HepG2 (cell line): Measurements from ENCODE around the gene CTNNA3. TPM values are rescaled to one million over a fixed set of nuclear protein-coding genes. Genes with fewer than 3 reads are reported as not detected.

Experiments used
- ATAC-seq: fragments of 200-7000 bp; cut with Tn5 transposase; 3 replicates; pipeline ENCODE4 v1.9.1; 2020; ENCODE audit warnings: mild to moderate bottlenecking, moderate library complexity
- BruUV-seq: library from RNA; stranded (reverse); fragments of 400-500 nt; replicated peaks from 2 replicates; lab custom pipeline; 2021; lab: Mats Ljungman, UMichigan
- CTCF ChIA-PET: fragments of 300-600 bp; formaldehyde crosslinking; extraction: SDS; loops from one replicate; lab custom pipeline; 2021; ENCODE audit warnings: low total read pairs, inconsistent platforms, low intra/inter-chr PET ratio; lab: Yijun Ruan, JAX
- POLR2A ChIA-PET: fragments of 350-600 bp; sonication (Branson Sonifier 250); formaldehyde crosslinking; loops from one replicate; lab custom pipeline; 2020; ENCODE audit warnings: antibody characterized with exemption, inconsistent platforms; lab: Yijun Ruan, JAX
- DNase-seq: peaks from one replicate; pipeline ENCODE4 v3.0.0-alpha.2; 2015; ENCODE audit warnings: low spot score
- FAIRE-seq: peaks from 3 replicates; lab custom pipeline; 2011; peaks lifted over from hg19 to GRCh38; lab: Jason Lieb, UNC
- H2AFZ ChIP-seq: one replicate; pipeline ENCODE4 v1.6.1; 2011; ENCODE audit warnings: low read length, inconsistent platforms
- H3K27ac ChIP-seq: fragments of 300-600 bp; 3 replicates; pipeline ENCODE4 v1.8.0; 2011; ENCODE audit warnings: mixed run types, mild to moderate bottlenecking, mixed read lengths, low read length, inconsistent platforms; ENCODE audit not compliant: insufficient read depth; ENCODE audit errors: extremely low read length
- H3K27me3 ChIP-seq, 2 experiments: fragments of 200-600 bp in 1 of 2; 2 replicates in 1 of 2; 3 replicates in 1 of 2; pipeline versions ENCODE4 v1.6.0 to v1.8.0; 2011; ENCODE audit warnings: low read length in 2 of 2, mild to moderate bottlenecking in 2 of 2, moderate library complexity in 2 of 2, inconsistent platforms in 1 of 2; ENCODE audit not compliant: insufficient read depth in 2 of 2, control insufficient read depth in 1 of 2
- H3K36me3 ChIP-seq, 2 experiments: fragments of 200-600 bp in 1 of 2; replicated peaks in 1 of 2; 2 replicates in 1 of 2; 3 replicates in 1 of 2; pipeline versions ENCODE4 v1.5.1 to v1.8.0; 2011; ENCODE audit warnings: low read length in 2 of 2, inconsistent platforms in 1 of 2; ENCODE audit not compliant: insufficient read depth in 2 of 2, control insufficient read depth in 1 of 2
- H3K4me1 ChIP-seq: 2 replicates; pipeline ENCODE4 v1.5.1; 2012; ENCODE audit warnings: low read length, inconsistent platforms; ENCODE audit not compliant: insufficient read depth
- H3K4me2 ChIP-seq: 2 replicates; pipeline ENCODE4 v1.6.0; 2011; ENCODE audit warnings: low read depth, low read length, inconsistent platforms
- H3K4me3 ChIP-seq, 3 experiments: fragments of 200-600 bp in 1 of 3; sonication (generic), shearing (Covaris generic) in 1 of 3; replicated peaks in 1 of 3; 2 replicates each; pipeline ENCODE4 v1.5.1; 2011 to 2016; ENCODE audit warnings: low read length in 3 of 3, inconsistent platforms in 2 of 3, low read depth in 2 of 3, mild to moderate bottlenecking in 2 of 3, control low read depth in 1 of 3, mixed read lengths in 1 of 3; ENCODE audit not compliant: insufficient read depth in 1 of 3
- H3K79me2 ChIP-seq: one replicate; pipeline ENCODE4 v1.6.1; 2011; ENCODE audit warnings: low read length, inconsistent platforms; ENCODE audit not compliant: insufficient read depth
- H3K9ac ChIP-seq: 2 replicates; pipeline ENCODE4 v1.6.0; 2011; ENCODE audit warnings: mild to moderate bottlenecking, low read depth, low read length, inconsistent platforms; ENCODE audit not compliant: insufficient read depth
- H3K9me3 ChIP-seq: 2 replicates; pipeline ENCODE4 v1.5.1; 2012; ENCODE audit warnings: mild to moderate bottlenecking, low read length
- H4K20me1 ChIP-seq: 2 replicates; pipeline ENCODE4 v1.6.0; 2011; ENCODE audit warnings: inconsistent platforms, mild to moderate bottlenecking, low read length, moderate library complexity; ENCODE audit not compliant: insufficient read depth
- AKAP8 ChIP-seq: sonication (generic); formaldehyde crosslinking; IDR thresholded peaks from 2 replicates; pipeline ENCODE4 v1.5.1; 2020; ENCODE audit warnings: mild to moderate bottlenecking, missing genetic modification reagents
- DNMT1 ChIP-seq: sonication (generic); formaldehyde crosslinking; IDR thresholded peaks from 2 replicates; pipeline ENCODE4 v1.5.1; 2020; ENCODE audit warnings: mild to moderate bottlenecking, missing genetic modification reagents
- ISX ChIP-seq: sonication (generic); formaldehyde crosslinking; conservative IDR thresholded peaks from 2 replicates; pipeline ENCODE4 v1.5.0; 2020; ENCODE audit warnings: missing genetic modification reagents
- KAT2B ChIP-seq: fragments of 150-350 bp; IDR thresholded peaks from 2 replicates; pipeline ENCODE4 v1.6.1; 2014; ENCODE audit warnings: low read depth, low read length, borderline replicate concordance
- PPARG ChIP-seq: conservative IDR thresholded peaks from 2 replicates; pipeline ENCODE4 v1.6.1; 2016; ENCODE audit warnings: missing biosample characterization, missing genetic modification reagents
- SMARCE1 ChIP-seq: fragments of 450-650 bp; IDR thresholded peaks from 2 replicates; pipeline ENCODE4 v1.6.1; 2017; ENCODE audit warnings: borderline replicate concordance
- ZFP36L1 ChIP-seq: sonication (generic); formaldehyde crosslinking; IDR thresholded peaks from 2 replicates; pipeline ENCODE4 v1.8.0; 2022; ENCODE audit warnings: mild to moderate bottlenecking, missing genetic modification reagents, moderate library complexity
- ZMYM4 ChIP-seq: sonication (generic); formaldehyde crosslinking; IDR thresholded peaks from 2 replicates; pipeline ENCODE4 v1.8.1; 2023; ENCODE audit warnings: mild to moderate bottlenecking, missing genetic modification reagents
- in situ Hi-C: cut with HindIII; loops from 2 replicates; pipeline ENCODE4 v1.10.0; 2017; ENCODE audit warnings: low pct_unique_long_range_greater_than_20kb; ENCODE audit not compliant: extremely low pct_ligation_motif_present
- intact Hi-C: fragments of 100-400 bp; cut with micrococcal nuclease; formaldehyde crosslinking; loops from one replicate; pipeline ENCODE4 v1.10.0; 2022; ENCODE audit not compliant: unreplicated experiment
- polyA plus RNA-seq, 8 experiments: library from polyadenylated mRNA; depleted of rRNA in 3 of 8; stranded (reverse) in 7 of 8; unstranded in 1 of 8; fragments of >200 nt; fragmentation: Illumina TruSeq in 4 of 8; extraction: Trizol in 4 of 8; gene quantifications; 2 replicates each; pipeline versions ENCODE4 v1.2.1 to v1.2.3, GENCODE V29; 2011 to 2016; ENCODE audit warnings: low read depth in 4 of 8, missing spikeins in 1 of 8, mixed read lengths in 1 of 8; ENCODE audit not compliant: insufficient read depth in 1 of 8
- total RNA-seq, 5 experiments: library from RNA; depleted of rRNA; stranded (reverse); fragments of >200 nt; fragmentation: Illumina TruSeq; extraction: Trizol; gene quantifications; 2 replicates each; pipeline ENCODE4 v1.2.3, GENCODE V29; 2016; ENCODE audit warnings: low read depth in 1 of 5
- TF ChIP-seq, protein P1 (sequence below): sonication (generic); IDR thresholded peaks from 2 replicates; pipeline ENCODE4 v1.6.1; 2016; ENCODE audit warnings: low read depth, borderline replicate concordance
- TF ChIP-seq, protein P2 (sequence below): sonication (generic); formaldehyde crosslinking; IDR thresholded peaks from 2 replicates; pipeline ENCODE4 v1.8.0; 2022; ENCODE audit warnings: mild to moderate bottlenecking, missing genetic modification reagents; ENCODE audit not compliant: insufficient replicate concordance
- TF ChIP-seq, protein P3 (sequence below): sonication (generic); formaldehyde crosslinking; IDR thresholded peaks from 2 replicates; pipeline ENCODE4 v1.9.0; 2021; ENCODE audit warnings: missing genetic modification reagents, mild to moderate bottlenecking, borderline replicate concordance
- TF ChIP-seq, protein P4 (sequence below): IDR thresholded peaks from 2 replicates; pipeline ENCODE4 v1.6.1; 2016; ENCODE audit warnings: low read depth, missing genetic modification reagents, missing compliant biosample characterization

CTNNA3 gene
- total and polyA plus RNA-seq, 2 of the 13 experiments (the other 11 are each of a cell fraction or from before 2014, with no cell fraction given) = not detected

DNA sequence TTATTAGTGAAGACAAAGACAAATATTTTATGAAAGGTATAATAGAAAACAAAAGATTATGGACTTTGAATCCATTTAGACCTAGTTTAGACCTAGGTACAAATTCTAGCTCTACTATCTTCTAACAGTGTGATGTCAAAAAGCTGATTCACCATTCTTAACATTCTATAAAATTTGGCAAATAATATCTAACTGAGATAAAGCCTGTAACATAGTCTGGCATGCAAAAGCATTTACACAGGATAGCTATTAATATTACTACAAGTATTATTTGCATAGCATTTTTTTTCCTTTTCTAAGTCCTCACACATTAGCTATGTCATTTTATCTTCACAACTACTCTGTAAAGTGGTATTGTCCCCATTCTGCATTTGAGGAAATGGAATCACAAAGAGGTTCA is 949.7 kb downstream of the CTNNA3 start:
- no peak overlapping the region for H3K27ac ChIP-seq
- no peaks in the 10 kb centered on the region for H4K20me1 ChIP-seq
- POLR2A ChIA-PET = no interaction called here
- no peaks in the 10 kb centered on the region for H3K36me3 ChIP-seq
- BruUV-seq = no TSS peak
- no peak for ATAC-seq
- H3K79me2 ChIP-seq = no peaks in the 10 kb centered on the region
- intact Hi-C loops = no loop called here
- H3K4me2 ChIP-seq = no peak overlapping the region
- CTCF ChIA-PET = no interaction called here
- in situ Hi-C loops = no loop called here
- FAIRE-seq = no peak
- H3K4me1 ChIP-seq = no peaks in the 10 kb centered on the region
- H2AFZ ChIP-seq = no peak overlapping the region
- H3K9ac ChIP-seq = no peak overlapping the region
- no peak overlapping the region for H3K4me3 ChIP-seq
- TF ChIP-seq KAT2B = no peak
- TF ChIP-seq DNMT1 (CRISPR knock-in tag) = no peak
- no peak for TF ChIP-seq PPARG (CRISPR knock-in tag)
- no peak for TF ChIP-seq ZMYM4
- TF ChIP-seq, protein P1, sequence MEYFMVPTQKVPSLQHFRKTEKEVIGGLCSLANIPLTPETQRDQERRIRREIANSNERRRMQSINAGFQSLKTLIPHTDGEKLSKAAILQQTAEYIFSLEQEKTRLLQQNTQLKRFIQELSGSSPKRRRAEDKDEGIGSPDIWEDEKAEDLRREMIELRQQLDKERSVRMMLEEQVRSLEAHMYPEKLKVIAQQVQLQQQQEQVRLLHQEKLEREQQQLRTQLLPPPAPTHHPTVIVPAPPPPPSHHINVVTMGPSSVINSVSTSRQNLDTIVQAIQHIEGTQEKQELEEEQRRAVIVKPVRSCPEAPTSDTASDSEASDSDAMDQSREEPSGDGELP = no peak
- TF ChIP-seq, protein P2, sequence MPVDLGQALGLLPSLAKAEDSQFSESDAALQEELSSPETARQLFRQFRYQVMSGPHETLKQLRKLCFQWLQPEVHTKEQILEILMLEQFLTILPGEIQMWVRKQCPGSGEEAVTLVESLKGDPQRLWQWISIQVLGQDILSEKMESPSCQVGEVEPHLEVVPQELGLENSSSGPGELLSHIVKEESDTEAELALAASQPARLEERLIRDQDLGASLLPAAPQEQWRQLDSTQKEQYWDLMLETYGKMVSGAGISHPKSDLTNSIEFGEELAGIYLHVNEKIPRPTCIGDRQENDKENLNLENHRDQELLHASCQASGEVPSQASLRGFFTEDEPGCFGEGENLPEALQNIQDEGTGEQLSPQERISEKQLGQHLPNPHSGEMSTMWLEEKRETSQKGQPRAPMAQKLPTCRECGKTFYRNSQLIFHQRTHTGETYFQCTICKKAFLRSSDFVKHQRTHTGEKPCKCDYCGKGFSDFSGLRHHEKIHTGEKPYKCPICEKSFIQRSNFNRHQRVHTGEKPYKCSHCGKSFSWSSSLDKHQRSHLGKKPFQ (CRISPR knock-in tag) = no peak
- no peak for TF ChIP-seq ISX
- no peak for TF ChIP-seq ZFP36L1
- TF ChIP-seq, protein P3, sequence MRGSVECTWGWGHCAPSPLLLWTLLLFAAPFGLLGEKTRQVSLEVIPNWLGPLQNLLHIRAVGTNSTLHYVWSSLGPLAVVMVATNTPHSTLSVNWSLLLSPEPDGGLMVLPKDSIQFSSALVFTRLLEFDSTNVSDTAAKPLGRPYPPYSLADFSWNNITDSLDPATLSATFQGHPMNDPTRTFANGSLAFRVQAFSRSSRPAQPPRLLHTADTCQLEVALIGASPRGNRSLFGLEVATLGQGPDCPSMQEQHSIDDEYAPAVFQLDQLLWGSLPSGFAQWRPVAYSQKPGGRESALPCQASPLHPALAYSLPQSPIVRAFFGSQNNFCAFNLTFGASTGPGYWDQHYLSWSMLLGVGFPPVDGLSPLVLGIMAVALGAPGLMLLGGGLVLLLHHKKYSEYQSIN (CRISPR knock-in tag) = no peak
- TF ChIP-seq, protein P4, sequence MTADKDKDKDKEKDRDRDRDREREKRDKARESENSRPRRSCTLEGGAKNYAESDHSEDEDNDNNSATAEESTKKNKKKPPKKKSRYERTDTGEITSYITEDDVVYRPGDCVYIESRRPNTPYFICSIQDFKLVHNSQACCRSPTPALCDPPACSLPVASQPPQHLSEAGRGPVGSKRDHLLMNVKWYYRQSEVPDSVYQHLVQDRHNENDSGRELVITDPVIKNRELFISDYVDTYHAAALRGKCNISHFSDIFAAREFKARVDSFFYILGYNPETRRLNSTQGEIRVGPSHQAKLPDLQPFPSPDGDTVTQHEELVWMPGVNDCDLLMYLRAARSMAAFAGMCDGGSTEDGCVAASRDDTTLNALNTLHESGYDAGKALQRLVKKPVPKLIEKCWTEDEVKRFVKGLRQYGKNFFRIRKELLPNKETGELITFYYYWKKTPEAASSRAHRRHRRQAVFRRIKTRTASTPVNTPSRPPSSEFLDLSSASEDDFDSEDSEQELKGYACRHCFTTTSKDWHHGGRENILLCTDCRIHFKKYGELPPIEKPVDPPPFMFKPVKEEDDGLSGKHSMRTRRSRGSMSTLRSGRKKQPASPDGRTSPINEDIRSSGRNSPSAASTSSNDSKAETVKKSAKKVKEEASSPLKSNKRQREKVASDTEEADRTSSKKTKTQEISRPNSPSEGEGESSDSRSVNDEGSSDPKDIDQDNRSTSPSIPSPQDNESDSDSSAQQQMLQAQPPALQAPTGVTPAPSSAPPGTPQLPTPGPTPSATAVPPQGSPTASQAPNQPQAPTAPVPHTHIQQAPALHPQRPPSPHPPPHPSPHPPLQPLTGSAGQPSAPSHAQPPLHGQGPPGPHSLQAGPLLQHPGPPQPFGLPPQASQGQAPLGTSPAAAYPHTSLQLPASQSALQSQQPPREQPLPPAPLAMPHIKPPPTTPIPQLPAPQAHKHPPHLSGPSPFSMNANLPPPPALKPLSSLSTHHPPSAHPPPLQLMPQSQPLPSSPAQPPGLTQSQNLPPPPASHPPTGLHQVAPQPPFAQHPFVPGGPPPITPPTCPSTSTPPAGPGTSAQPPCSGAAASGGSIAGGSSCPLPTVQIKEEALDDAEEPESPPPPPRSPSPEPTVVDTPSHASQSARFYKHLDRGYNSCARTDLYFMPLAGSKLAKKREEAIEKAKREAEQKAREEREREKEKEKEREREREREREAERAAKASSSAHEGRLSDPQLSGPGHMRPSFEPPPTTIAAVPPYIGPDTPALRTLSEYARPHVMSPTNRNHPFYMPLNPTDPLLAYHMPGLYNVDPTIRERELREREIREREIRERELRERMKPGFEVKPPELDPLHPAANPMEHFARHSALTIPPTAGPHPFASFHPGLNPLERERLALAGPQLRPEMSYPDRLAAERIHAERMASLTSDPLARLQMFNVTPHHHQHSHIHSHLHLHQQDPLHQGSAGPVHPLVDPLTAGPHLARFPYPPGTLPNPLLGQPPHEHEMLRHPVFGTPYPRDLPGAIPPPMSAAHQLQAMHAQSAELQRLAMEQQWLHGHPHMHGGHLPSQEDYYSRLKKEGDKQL (CRISPR knock-in tag) = no peak
- no peak for TF ChIP-seq SMARCE1
- TF ChIP-seq AKAP8 (CRISPR knock-in tag) = no peak
- no peak for DNase-seq
- no peaks in the 10 kb centered on the region for H3K27me3 ChIP-seq
- no peaks in the 10 kb centered on the region for H3K9me3 ChIP-seq
